Hepatocyte (in vitro differentiated cells): ENCODE measurements around the gene PARD3B. TPM values are rescaled to one million over a fixed set of nuclear protein-coding genes. Genes with fewer than 3 reads are reported as not detected.
A peak's percentile ranks its signal among the peaks of the same experiment; 100 is the strongest.

ENCODE experiments used
- DNase-seq: peaks from one replicate; pipeline ENCODE4 v3.0.0-alpha.2; 2016; ENCODE audit warnings: low spot score
- H2AFZ ChIP-seq: fragments of 200-600 bp; sonication (generic); 2 replicates; pipeline ENCODE4 v1.6.0; 2016; ENCODE audit warnings: antibody characterized with exemption, mild to moderate bottlenecking
- H3K27ac ChIP-seq: fragments of 200-600 bp; sonication (generic); 2 replicates; pipeline ENCODE4 v1.5.1; 2016; ENCODE audit warnings: mild to moderate bottlenecking
- H3K27me3 ChIP-seq: fragments of 200-600 bp; sonication (generic); 2 replicates; pipeline ENCODE4 v1.6.1; 2016
- H3K36me3 ChIP-seq: fragments of 200-600 bp; sonication (generic); replicated peaks from 2 replicates; pipeline ENCODE4 v1.5.1; 2016; ENCODE audit warnings: low read depth; ENCODE audit not compliant: insufficient read depth
- H3K4me1 ChIP-seq: fragments of 200-600 bp; sonication (generic); 2 replicates; pipeline ENCODE4 v1.5.1; 2016; ENCODE audit warnings: mild to moderate bottlenecking, moderate library complexity; ENCODE audit not compliant: insufficient read depth
- H3K4me2 ChIP-seq: fragments of 200-600 bp; sonication (generic); 2 replicates; pipeline ENCODE4 v1.6.0; 2016
- H3K4me3 ChIP-seq: fragments of 200-600 bp; sonication (generic); 2 replicates; pipeline ENCODE4 v1.5.1; 2016; ENCODE audit warnings: mild to moderate bottlenecking
- H3K79me2 ChIP-seq: fragments of 200-600 bp; sonication (generic); 2 replicates; pipeline ENCODE4 v1.6.0; 2017; ENCODE audit warnings: mild to moderate bottlenecking
- H3K9me2 ChIP-seq: fragments of 200-600 bp; sonication (generic); replicated peaks from 2 replicates; pipeline ENCODE4 v1.6.0; 2017; ENCODE audit warnings: mild to moderate bottlenecking; ENCODE audit not compliant: insufficient read depth
- H3K9me3 ChIP-seq: fragments of 200-600 bp; sonication (generic); 2 replicates; pipeline ENCODE4 v1.5.1; 2016; ENCODE audit warnings: low read depth, mild to moderate bottlenecking
- H4K20me1 ChIP-seq: fragments of 200-600 bp; sonication (generic); 2 replicates; pipeline ENCODE4 v1.6.0; 2016; ENCODE audit warnings: mild to moderate bottlenecking; ENCODE audit not compliant: insufficient read depth, poor library complexity, severe bottlenecking
- CTCF ChIP-seq: fragments of 200-600 bp; sonication (generic); IDR thresholded peaks from 2 replicates; pipeline ENCODE4 v1.5.1; 2016; ENCODE audit warnings: antibody characterized with exemption, mild to moderate bottlenecking; ENCODE audit not compliant: poor library complexity
- EZH2 ChIP-seq: fragments of 200-600 bp; sonication (generic); IDR thresholded peaks from 2 replicates; pipeline ENCODE4 v1.6.1; 2016; ENCODE audit warnings: antibody characterized with exemption, mild to moderate bottlenecking, borderline replicate concordance
- EZH2phosphoT487 ChIP-seq: fragments of 200-600 bp; sonication (generic); IDR thresholded peaks from one replicate; pipeline ENCODE4 v1.6.1; 2018; ENCODE audit warnings: antibody characterized with exemption, mild to moderate bottlenecking, low read depth, moderate library complexity; ENCODE audit not compliant: unreplicated experiment, severe bottlenecking
- WGBS: methylation state at CpG from one replicate; pipeline ENCODE4 v1.1.6; 2016; ENCODE audit warnings: low lambda C conversion rate; ENCODE audit errors: missing lambda C conversion rate; 5-methylcytosine and 5-hydroxymethylcytosine counted together
- polyA plus RNA-seq: library from polyadenylated mRNA; unstranded; fragments of >200 nt; fragmentation: Nextera tagmentation; extraction: Ambion mirVana; gene quantifications from 2 replicates; pipeline ENCODE4 v1.2.1, GENCODE V29; 2016
- total RNA-seq: library from RNA; depleted of rRNA; stranded (reverse); fragments of >200 nt; gene quantifications from 2 replicates; pipeline ENCODE4 v1.2.3, GENCODE V29; 2014

Gene PARD3B
- total and polyA plus RNA-seq, 2 experiments from 2014 or later = 11.5 to 21.7 TPM

GRCh38 chr2:205139822-205140463, 594.7 kb downstream of the PARD3B start:
- 60% methylated on average over 8 of the region's 8 CpGs for WGBS
- Histone ChIP-seq H3K79me2 (no peaks in the 10 kb centered on the region), H3K27me3 (no peaks in the 10 kb centered on the region), H3K27ac (no peak overlapping the region), H3K36me3 (no peaks in the 10 kb centered on the region), H2AFZ (no peak overlapping the region), H4K20me1 (no peaks in the 10 kb centered on the region), H3K4me1 (no peaks in the 10 kb centered on the region), H3K9me3 (no peaks in the 10 kb centered on the region), H3K4me2 (peak overlapping the region; percentile 52), H3K9me2 (no peaks in the 10 kb centered on the region), H3K4me3 (no peak overlapping the region)
- peak; percentile 11 for DNase-seq
- TF ChIP-seq EZH2phosphoT487 = no peak
- TF ChIP-seq CTCF = no peak
- no peak for TF ChIP-seq EZH2

- Histone ChIP-seq H3K4me2 (no peak overlapping the region), H4K20me1 (no peaks in the 10 kb centered on the region), H3K79me2 (no peaks in the 10 kb centered on the region), H3K27me3 (no peaks in the 10 kb centered on the region), H3K36me3 (no peaks in the 10 kb centered on the region), H3K4me3 (no peak overlapping the region), H3K9me3 (no peaks in the 10 kb centered on the region), H3K27ac (no peak overlapping the region), H2AFZ (no peak overlapping the region), H3K4me1 (no peaks in the 10 kb centered on the region), H3K9me2 (no peaks in the 10 kb centered on the region)
- no peak for DNase-seq
- 96% methylated on average over 1 of the region's 1 CpG for WGBS
- TF ChIP-seq EZH2phosphoT487 (no peak), CTCF (no peak), EZH2 (no peak)
These were observed 596.1 kb downstream of the PARD3B start for GRCh38 chr2:205141381-205141780.

- Histone ChIP-seq H3K27ac (no peak overlapping the region), H3K4me1 (no peaks in the 10 kb centered on the region), H4K20me1 (no peaks in the 10 kb centered on the region), H3K79me2 (no peaks in the 10 kb centered on the region), H3K9me2 (no peaks in the 10 kb centered on the region), H3K36me3 (no peaks in the 10 kb centered on the region), H2AFZ (no peak overlapping the region), H3K4me2 (no peak overlapping the region), H3K9me3 (no peaks in the 10 kb centered on the region), H3K27me3 (no peaks in the 10 kb centered on the region), H3K4me3 (no peak overlapping the region)
- 99% methylated on average over 6 of the region's 6 CpGs for WGBS
- DNase-seq = no peak
- no peak for TF ChIP-seq CTCF
- no peak for TF ChIP-seq EZH2phosphoT487
These were observed 600.6 kb downstream of the PARD3B start for GRCh38 chr2:205145888-205146287.
